ENCODE results near the gene SYCP2L. TPM values are rescaled to one million over a fixed set of nuclear protein-coding genes. Genes with fewer than 3 reads are reported as not detected.
"Not testable (repeated sequence)": the region's sequence is repeated elsewhere in the genome, so short reads cannot be mapped to it uniquely, and the experiment has no call there.

SYCP2L gene
- total and polyA plus RNA-seq, 2 donors from 2014 or later: 1.0 to 1.5 TPM

- H3K27me3 ChIP-seq (ENCODE audit: control insufficient read depth, insufficient read depth, low read length): peaks cover 59% of the 10 kb centered on the region
- intact Hi-C loops (cut with DNase I): no loop called here
- DNase-seq: peak in 3 of 5 donors; percentile 15 to 49 (median 28)
- TF ChIP-seq CTCF (IDR thresholded peaks at IDR 0.05; ENCODE audit: borderline replicate concordance, extremely low read depth, insufficient read depth): no peak
- H3K27ac ChIP-seq (ENCODE audit: low read depth in 2 of 2, low read length in 2 of 2): no peak overlapping the region
- H3K9ac ChIP-seq (ENCODE audit: low read length in 3 of 3): no peak overlapping the region
- H3K4me1 ChIP-seq (ENCODE audit: control insufficient read depth in 2 of 3, insufficient read depth in 2 of 3, low read depth in 1 of 3, low read length in 3 of 3): peaks cover 0 to 2% (median 0%) of the 10 kb centered on the region in 3 donors
- H3K9me3 ChIP-seq (ENCODE audit: control insufficient read depth in 2 of 3, insufficient read depth in 1 of 3, low read length in 3 of 3): no peaks in the 10 kb centered on the region
- FAIRE-seq: no peak
- no peaks in the 10 kb centered on the region for H3K36me3 ChIP-seq (ENCODE audit: control insufficient read depth in 2 of 3, insufficient read depth in 3 of 3, low read length in 3 of 3)
- H3K4me3 ChIP-seq (ENCODE audit: low read length in 3 of 3): no peak overlapping the region
Measured at GRCh38 chr6:10884245-10884972, 2.4 kb upstream of the SYCP2L start.

- FAIRE-seq; H3K9ac ChIP-seq (ENCODE audit: low read length in 3 of 3); H3K9me3 ChIP-seq (ENCODE audit: control insufficient read depth in 2 of 3, insufficient read depth in 1 of 3, low read length in 3 of 3); H3K36me3 ChIP-seq (ENCODE audit: control insufficient read depth in 2 of 3, insufficient read depth in 3 of 3, low read length in 3 of 3); H3K4me1 ChIP-seq (ENCODE audit: control insufficient read depth in 2 of 3, insufficient read depth in 2 of 3, low read depth in 1 of 3, low read length in 3 of 3); intact Hi-C loops (cut with DNase I); H3K27ac ChIP-seq (ENCODE audit: low read depth in 2 of 2, low read length in 2 of 2): not testable (repeated sequence)
- peak overlapping the region in 1 of 3 donors; percentile 53 for H3K4me3 ChIP-seq (ENCODE audit: low read length in 3 of 3)
- H3K27me3 ChIP-seq (ENCODE audit: control insufficient read depth, insufficient read depth, low read length): peaks cover 44% of the 10 kb centered on the region
- peak in 1 of 5 donors; percentile 9 for DNase-seq
Measured at GRCh38 chr6:10886365-10886690, 524 bp upstream of the SYCP2L start.

GRCh38 chr6:10890151-10890550 lies 3.3 kb downstream of the SYCP2L start:
- DNase-seq: no peak
- no peak for FAIRE-seq
- Histone ChIP-seq H3K4me1 (ENCODE audit: control insufficient read depth in 2 of 3, insufficient read depth in 2 of 3, low read depth in 1 of 3, low read length in 3 of 3) (no peaks in the 10 kb centered on the region), H3K4me3 (ENCODE audit: low read length in 3 of 3) (no peak overlapping the region), H3K27me3 (ENCODE audit: control insufficient read depth, insufficient read depth, low read length) (peaks cover 23% of the 10 kb centered on the region), H3K27ac (ENCODE audit: low read depth in 2 of 2, low read length in 2 of 2) (no peak overlapping the region), H3K36me3 (ENCODE audit: control insufficient read depth in 2 of 3, insufficient read depth in 3 of 3, low read length in 3 of 3) (no peaks in the 10 kb centered on the region), H3K9me3 (ENCODE audit: control insufficient read depth in 2 of 3, insufficient read depth in 1 of 3, low read length in 3 of 3) (no peaks in the 10 kb centered on the region), H3K9ac (ENCODE audit: low read length in 3 of 3) (no peak overlapping the region)
- intact Hi-C loops (cut with DNase I): no loop called here
- no peak for TF ChIP-seq CTCF (IDR thresholded peaks at IDR 0.05; ENCODE audit: borderline replicate concordance, extremely low read depth, insufficient read depth)

- H3K27me3 ChIP-seq (ENCODE audit: control insufficient read depth, insufficient read depth, low read length): peaks cover 8% of the 10 kb centered on the region
- no peak overlapping the region for H3K9ac ChIP-seq (ENCODE audit: low read length in 3 of 3)
- H3K36me3 ChIP-seq (ENCODE audit: control insufficient read depth in 2 of 3, insufficient read depth in 3 of 3, low read length in 3 of 3): no peaks in the 10 kb centered on the region
- no peaks in the 10 kb centered on the region for H3K9me3 ChIP-seq (ENCODE audit: control insufficient read depth in 2 of 3, insufficient read depth in 1 of 3, low read length in 3 of 3)
- intact Hi-C loops (cut with DNase I): no loop called here
- H3K4me3 ChIP-seq (ENCODE audit: low read length in 3 of 3): no peak overlapping the region
- DNase-seq (no peak), FAIRE-seq (no peak)
- no peaks in the 10 kb centered on the region for H3K4me1 ChIP-seq (ENCODE audit: control insufficient read depth in 2 of 3, insufficient read depth in 2 of 3, low read depth in 1 of 3, low read length in 3 of 3)
- TF ChIP-seq CTCF (IDR thresholded peaks at IDR 0.05; ENCODE audit: borderline replicate concordance, extremely low read depth, insufficient read depth): no peak
- H3K27ac ChIP-seq (ENCODE audit: low read depth in 2 of 2, low read length in 2 of 2): no peak overlapping the region
Measured at GRCh38 chr6:10891960-10892359, 5.1 kb downstream of the SYCP2L start.
